ENCODE measurements around the gene XBP1.
"Not testable (repeated sequence)": the region's sequence is repeated elsewhere in the genome, so short reads cannot be mapped to it uniquely, and the experiment has no call there.

The XBP1 gene

DNA sequence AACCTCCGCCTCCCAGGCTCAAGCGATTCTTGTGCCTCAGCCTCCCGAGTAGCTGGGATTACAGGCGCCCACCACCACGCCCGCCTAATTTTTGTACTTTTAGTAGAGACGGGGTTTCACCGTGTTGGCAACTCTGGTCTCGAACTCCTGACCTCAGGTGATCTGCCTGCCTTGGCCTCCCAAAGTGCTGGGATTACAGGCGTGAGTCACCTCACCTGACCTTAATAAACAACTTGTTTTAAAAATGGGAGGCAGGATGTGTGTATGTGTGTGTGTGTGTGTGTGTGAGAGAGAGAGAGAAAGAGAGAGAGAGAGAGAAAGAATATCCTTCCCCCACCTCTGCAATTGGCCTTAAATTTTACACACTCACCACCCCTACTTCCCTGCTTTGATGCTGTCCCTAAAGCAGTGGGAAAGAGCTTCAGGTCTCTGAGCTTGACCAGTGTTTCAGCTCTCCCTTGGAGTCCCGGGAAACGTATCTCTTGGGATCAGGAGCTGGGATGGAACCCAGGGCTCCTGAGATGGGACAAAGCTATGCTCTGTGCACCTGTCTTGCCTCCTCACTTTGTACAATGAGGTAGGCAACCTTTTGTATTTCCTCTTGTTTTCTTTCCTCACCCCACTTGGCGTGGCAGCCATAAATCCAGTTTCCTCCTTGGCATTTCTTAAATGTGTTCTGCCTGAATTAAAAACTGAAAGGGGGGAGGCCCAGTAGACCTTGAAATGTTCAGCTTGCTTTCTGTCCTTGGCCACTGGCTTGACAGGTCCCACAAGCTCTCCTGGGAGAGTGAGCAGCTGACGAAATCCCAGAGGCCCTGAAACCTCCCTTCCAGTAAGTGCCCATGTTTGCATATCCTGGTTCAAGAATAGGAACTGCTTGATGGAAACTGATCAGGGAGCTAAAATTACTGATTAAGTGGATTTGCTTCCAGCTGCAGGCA is 17.8 kb upstream of the XBP1 start:
- no peak for DNase-seq (ENCODE audit: low read depth in 3 of 3)

DNA sequence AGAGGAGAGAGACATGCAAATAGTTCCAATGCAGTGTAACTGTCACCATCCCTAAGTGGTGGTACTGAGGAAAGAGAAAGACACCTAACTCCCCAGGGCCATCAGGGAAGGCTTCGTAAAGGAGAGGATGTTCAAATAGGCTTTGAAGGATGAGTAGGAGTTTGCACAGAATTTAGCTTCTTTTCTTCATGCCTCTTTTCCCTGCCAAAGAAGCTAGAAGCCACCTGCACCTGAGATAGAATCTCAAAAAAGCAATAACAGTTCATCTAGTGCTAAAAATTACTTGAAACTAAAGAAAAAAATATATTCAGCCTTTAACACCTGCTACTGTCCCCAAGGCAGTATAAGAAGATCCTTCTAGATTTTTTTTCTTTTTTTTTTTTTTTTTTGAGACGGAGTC is 16.7 kb upstream of the XBP1 start:
- no peak for DNase-seq (ENCODE audit: low read depth in 3 of 3)

- DNase-seq (ENCODE audit: low read depth in 3 of 3): no peak
Measured at GRCh38 chr22:28815729-28816128, 15.4 kb upstream of the XBP1 start.

- no peak for DNase-seq (ENCODE audit: low read depth in 3 of 3)
Measured at GRCh38 chr22:28815111-28815510, 14.7 kb upstream of the XBP1 start.

DNA sequence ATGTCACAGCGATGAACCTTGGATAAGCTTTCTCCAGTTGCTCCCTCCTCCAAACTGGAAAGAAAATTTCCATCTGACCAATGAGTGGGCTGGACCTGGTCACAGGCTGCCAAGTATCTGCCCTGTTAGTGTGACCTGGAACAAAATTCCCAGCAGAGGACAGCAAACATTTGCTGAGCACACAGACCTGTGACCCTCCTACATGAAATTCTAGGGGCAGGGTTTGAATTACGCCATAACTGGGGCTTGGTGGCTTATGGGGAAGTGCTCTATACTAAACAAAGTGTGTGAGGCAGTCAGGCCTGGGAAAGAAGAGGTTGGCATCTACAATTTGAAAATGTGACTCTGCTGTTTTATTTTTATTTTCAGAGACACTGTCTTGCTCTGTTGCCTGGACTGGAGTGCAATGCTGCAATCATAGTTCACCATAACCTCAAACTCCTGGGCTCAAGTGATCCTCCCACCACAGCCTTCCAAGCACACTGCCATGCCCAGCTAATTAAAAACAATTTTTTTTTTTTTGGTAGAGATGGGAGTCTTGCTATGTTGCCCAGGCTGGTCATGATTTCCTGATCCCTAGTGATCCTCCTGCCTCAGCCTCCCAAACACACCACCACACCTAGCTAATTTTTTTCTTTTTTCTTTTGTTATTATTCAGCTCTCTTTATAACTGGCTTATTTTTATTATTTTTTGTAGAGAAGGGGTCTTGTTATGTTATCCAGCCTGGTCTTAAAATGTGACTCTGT is 13.6 kb upstream of the XBP1 start:
- DNase-seq (ENCODE audit: low read depth in 3 of 3): no peak

GRCh38 chr22:28812516-28812915 is 12.1 kb upstream of the XBP1 start:
- no peak for DNase-seq (ENCODE audit: low read depth in 3 of 3)

DNA sequence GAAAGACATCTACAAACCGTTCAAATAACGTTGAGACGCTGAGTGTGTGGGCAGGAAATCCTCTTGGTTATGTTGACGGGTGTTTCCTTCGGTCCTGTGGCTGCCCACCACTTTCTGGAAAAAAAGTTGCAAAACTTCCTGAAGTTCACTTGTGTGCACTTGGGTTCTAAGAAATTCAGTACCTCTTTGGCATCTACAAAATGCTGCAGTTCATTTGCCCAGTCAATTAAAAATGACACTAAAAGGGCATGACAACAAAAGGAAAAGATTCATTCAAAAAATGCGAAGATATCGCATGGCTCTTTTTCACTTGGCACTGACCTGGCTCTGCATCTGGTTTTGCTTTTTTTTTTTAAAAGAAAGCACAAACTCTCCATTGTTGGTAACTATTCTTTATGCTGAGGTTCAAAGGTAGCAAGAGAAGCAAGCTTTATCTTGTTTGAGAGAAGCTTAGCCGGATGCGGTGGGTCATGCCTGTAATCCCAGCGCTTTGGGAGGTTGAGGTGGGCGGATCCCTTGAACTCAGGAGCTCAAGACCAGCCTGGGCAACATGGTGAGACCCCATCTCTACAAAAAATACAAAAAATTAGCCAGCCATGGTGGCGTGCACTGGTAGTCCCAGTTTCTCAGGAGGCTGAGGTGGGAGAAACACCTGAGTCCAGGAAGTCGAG is 10.6 kb upstream of the XBP1 start:
- no peak for DNase-seq (ENCODE audit: low read depth in 3 of 3)

GRCh38 chr22:28808716-28809355 is 8.5 kb upstream of the XBP1 start:
- DNase-seq (ENCODE audit: low read depth in 3 of 3): no peak

GRCh38 chr22:28805426-28805825 is 5.1 kb upstream of the XBP1 start:
- DNase-seq (ENCODE audit: low read depth in 3 of 3): not testable (repeated sequence)

DNA sequence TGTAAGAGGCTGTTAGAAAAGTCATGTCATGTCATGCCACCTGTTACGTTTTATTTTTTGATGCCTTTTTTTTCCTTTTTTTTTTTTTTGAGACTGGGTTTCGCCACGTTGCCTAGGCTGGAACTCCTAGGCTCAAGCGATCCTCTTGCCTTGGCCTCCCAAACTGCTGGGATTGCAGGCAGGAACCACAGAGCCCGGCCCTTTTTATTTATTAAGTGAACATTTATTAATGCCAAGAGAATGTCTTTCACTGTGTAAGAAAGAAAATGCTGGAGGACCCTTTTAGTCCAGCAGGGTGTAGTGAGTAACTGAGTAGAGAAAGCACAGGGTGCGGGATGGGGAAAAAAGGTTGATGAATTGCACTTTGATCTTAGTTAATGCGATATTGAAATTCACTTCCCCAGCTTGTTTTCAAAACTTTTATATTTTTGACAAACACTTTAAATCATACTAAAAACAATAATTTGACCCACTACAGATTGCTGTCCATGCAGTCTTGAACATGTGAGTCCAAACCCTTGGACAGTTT is 2.3 kb upstream of the XBP1 start:
- no peak for DNase-seq (ENCODE audit: low read depth in 3 of 3)

- DNase-seq (ENCODE audit: low read depth in 3 of 3): no peak
Measured at GRCh38 chr22:28801845-28802594, 1.7 kb upstream of the XBP1 start.

- no peak for DNase-seq (ENCODE audit: low read depth in 3 of 3)
Measured at GRCh38 chr22:28799606-28800307, 612 bp downstream of the XBP1 start.

- DNase-seq (ENCODE audit: low read depth in 3 of 3): no peak
Measured at GRCh38 chr22:28798810-28799605, 1.4 kb downstream of the XBP1 start.

- no peak for DNase-seq (ENCODE audit: low read depth in 3 of 3)
Measured at GRCh38 chr22:28795932-28796856, 4.2 kb downstream of the XBP1 start.

- DNase-seq (ENCODE audit: low read depth in 3 of 3): no peak
Measured at GRCh38 chr22:28795071-28795693, 5.2 kb downstream of the XBP1 start.

DNA sequence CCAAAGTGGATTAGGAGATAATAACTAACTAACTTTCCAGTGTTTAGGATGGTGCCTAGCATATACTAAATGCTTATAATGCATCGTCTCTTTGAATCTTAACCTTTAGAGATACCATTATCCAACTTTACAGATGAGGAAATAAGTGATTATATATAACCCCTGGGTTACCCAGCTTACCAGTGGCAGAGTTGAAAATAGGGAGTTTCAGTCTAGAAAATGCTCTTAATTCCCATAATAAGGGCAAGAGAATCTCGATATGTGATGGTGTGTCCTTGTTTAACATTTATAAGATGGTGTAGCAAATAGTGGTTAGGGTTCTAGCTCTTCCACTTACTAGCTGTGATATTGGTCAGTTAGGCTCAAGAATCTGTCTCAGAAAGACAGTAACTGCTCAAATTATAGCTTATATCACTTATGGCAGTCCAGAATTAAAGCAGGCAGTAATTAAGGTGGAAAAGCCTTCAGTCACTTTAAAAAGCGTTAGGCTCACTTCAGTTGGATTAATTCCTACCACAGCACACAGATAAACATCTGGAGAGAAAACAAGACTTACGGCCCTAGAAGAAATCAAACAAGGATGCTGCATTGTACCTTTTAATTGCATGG is 6.3 kb downstream of the XBP1 start:
- no peak for DNase-seq (ENCODE audit: low read depth in 3 of 3)
